Measurements from ENCODE around the gene TJAP1.

TJAP1 gene

GRCh38 chr6:43502666-43503065 lies 25.3 kb downstream of the TJAP1 start:
- no peak for TF ChIP-seq CSDC2 (CRISPR knock-in tag; IDR thresholded peaks at IDR 0.05)
- TF ChIP-seq ESRRG (CRISPR knock-in tag; IDR thresholded peaks at IDR 0.05) = no peak
- TF ChIP-seq TCF4 (CRISPR knock-in tag; IDR thresholded peaks at IDR 0.05; ENCODE audit: borderline replicate concordance) = no peak
- TF ChIP-seq ISL1 (CRISPR knock-in tag; IDR thresholded peaks at IDR 0.05) = no peak
- no peak for TF ChIP-seq GLIS3 (CRISPR knock-in tag; IDR thresholded peaks at IDR 0.05)
- TF ChIP-seq RARB (CRISPR knock-in tag; IDR thresholded peaks at IDR 0.05) = no peak
- TF ChIP-seq BACH2 (CRISPR knock-in tag; IDR thresholded peaks at IDR 0.05; ENCODE audit: borderline replicate concordance) = no peak
- no peak for TF ChIP-seq TSHZ2 (CRISPR knock-in tag; IDR thresholded peaks at IDR 0.05)
- TF ChIP-seq ZNF8 (CRISPR knock-in tag; IDR thresholded peaks at IDR 0.05) = no peak
- TF ChIP-seq ZNF70 (CRISPR knock-in tag; IDR thresholded peaks at IDR 0.05) = no peak
- no peak for TF ChIP-seq POU6F1 (CRISPR knock-in tag; IDR thresholded peaks at IDR 0.05; ENCODE audit: borderline replicate concordance, low read depth)
- TF ChIP-seq OSR1 (CRISPR knock-in tag; IDR thresholded peaks at IDR 0.05) = no peak
- no peak for TF ChIP-seq PPARA (CRISPR knock-in tag; IDR thresholded peaks at IDR 0.05; ENCODE audit: borderline replicate concordance)
- TF ChIP-seq PATZ1 (CRISPR knock-in tag; IDR thresholded peaks at IDR 0.05; ENCODE audit: borderline replicate concordance) = no peak
- no peak for TF ChIP-seq ZNF565 (CRISPR knock-in tag; conservative IDR thresholded peaks at IDR 0.05; ENCODE audit: low read depth)
- TF ChIP-seq ZFP30 (CRISPR knock-in tag; IDR thresholded peaks at IDR 0.05) = no peak
- no peak for ATAC-seq

- no peak for ATAC-seq
- TF ChIP-seq ESRRG (CRISPR knock-in tag; IDR thresholded peaks at IDR 0.05) (no peak), ZNF8 (CRISPR knock-in tag; IDR thresholded peaks at IDR 0.05) (no peak), PATZ1 (CRISPR knock-in tag; IDR thresholded peaks at IDR 0.05; ENCODE audit: borderline replicate concordance) (no peak), ZFP30 (CRISPR knock-in tag; IDR thresholded peaks at IDR 0.05) (no peak), OSR1 (CRISPR knock-in tag; IDR thresholded peaks at IDR 0.05) (no peak), BACH2 (CRISPR knock-in tag; IDR thresholded peaks at IDR 0.05; ENCODE audit: borderline replicate concordance) (no peak), PPARA (CRISPR knock-in tag; IDR thresholded peaks at IDR 0.05; ENCODE audit: borderline replicate concordance) (no peak), SNAI2 (CRISPR knock-in tag; IDR thresholded peaks at IDR 0.05) (no peak), GLIS3 (CRISPR knock-in tag; IDR thresholded peaks at IDR 0.05) (no peak), CSRNP3 (CRISPR knock-in tag; IDR thresholded peaks at IDR 0.05) (no peak), ZC3H10 (CRISPR knock-in tag; IDR thresholded peaks at IDR 0.05) (no peak), ZNF70 (CRISPR knock-in tag; IDR thresholded peaks at IDR 0.05) (no peak), POU6F1 (CRISPR knock-in tag; IDR thresholded peaks at IDR 0.05; ENCODE audit: borderline replicate concordance, low read depth) (no peak), CREB5 (CRISPR knock-in tag; IDR thresholded peaks at IDR 0.05; ENCODE audit: low read depth) (no peak), TOX (CRISPR knock-in tag; IDR thresholded peaks at IDR 0.05; ENCODE audit: borderline replicate concordance) (no peak), ZFP3 (CRISPR knock-in tag; IDR thresholded peaks at IDR 0.05) (no peak), RARB (CRISPR knock-in tag; IDR thresholded peaks at IDR 0.05) (no peak), TCF4 (CRISPR knock-in tag; IDR thresholded peaks at IDR 0.05; ENCODE audit: borderline replicate concordance) (no peak), ARNTL (CRISPR knock-in tag; IDR thresholded peaks at IDR 0.05; ENCODE audit: borderline replicate concordance, low read depth) (no peak), ISL1 (CRISPR knock-in tag; IDR thresholded peaks at IDR 0.05) (no peak)
Observed at GRCh38 chr6:43503443-43503842, 26.1 kb downstream of the TJAP1 start.
